Fibroblast of pulmonary artery (primary cell): ENCODE data around the gene ZNF555.

ENCODE experiments used
- DNase-seq: peaks from one replicate; pipeline ENCODE4 v3.0.0-alpha.2; 2010; ENCODE audit warnings: low read depth
- H3K4me3 ChIP-seq: replicated peaks from 2 replicates; pipeline ENCODE4 v1.5.1; 2011; ENCODE audit warnings: low read depth, mild to moderate bottlenecking, control low read depth, low read length, moderate library complexity
- TF ChIP-seq, protein P1 (sequence below): IDR thresholded peaks from 2 replicates; pipeline ENCODE4 v1.5.1; 2011; ENCODE audit warnings: mild to moderate bottlenecking, control low read depth, low read length, inconsistent platforms; ENCODE audit errors: missing control alignments

ZNF555 gene

DNA sequence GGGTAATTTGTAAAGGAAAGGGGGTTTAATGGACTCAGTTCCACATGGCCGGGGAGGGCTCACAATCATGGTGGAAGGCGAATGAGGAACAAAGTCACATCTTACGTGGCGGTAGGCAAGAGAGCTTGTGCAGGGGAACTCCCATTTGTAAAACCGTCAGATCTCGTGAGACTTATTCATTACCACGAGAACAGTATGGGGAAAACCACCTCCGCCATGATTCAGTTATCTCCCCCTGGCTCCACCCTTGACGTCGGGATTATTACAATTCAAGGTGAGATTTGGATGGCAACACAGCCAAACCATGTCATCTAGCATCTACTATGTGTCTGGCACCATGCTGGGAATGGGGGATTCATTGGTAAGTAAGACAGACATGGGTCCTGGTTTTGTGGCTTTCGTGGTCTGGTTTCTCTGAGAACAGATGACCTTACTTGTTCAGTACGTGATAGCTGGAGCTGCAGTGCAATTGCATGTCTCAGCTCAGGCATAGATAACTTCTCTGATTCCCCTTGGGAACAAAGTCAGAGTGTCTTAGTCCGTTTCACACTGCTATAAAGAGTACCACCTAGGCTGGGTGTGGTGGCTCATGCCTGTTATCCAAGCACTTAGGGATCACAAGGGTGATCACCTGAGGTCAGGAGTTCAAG is 13.3 kb upstream of the ZNF555 start:
- no peak for DNase-seq
- H3K4me3 ChIP-seq, result no peak overlapping the region
- TF ChIP-seq, protein P1, sequence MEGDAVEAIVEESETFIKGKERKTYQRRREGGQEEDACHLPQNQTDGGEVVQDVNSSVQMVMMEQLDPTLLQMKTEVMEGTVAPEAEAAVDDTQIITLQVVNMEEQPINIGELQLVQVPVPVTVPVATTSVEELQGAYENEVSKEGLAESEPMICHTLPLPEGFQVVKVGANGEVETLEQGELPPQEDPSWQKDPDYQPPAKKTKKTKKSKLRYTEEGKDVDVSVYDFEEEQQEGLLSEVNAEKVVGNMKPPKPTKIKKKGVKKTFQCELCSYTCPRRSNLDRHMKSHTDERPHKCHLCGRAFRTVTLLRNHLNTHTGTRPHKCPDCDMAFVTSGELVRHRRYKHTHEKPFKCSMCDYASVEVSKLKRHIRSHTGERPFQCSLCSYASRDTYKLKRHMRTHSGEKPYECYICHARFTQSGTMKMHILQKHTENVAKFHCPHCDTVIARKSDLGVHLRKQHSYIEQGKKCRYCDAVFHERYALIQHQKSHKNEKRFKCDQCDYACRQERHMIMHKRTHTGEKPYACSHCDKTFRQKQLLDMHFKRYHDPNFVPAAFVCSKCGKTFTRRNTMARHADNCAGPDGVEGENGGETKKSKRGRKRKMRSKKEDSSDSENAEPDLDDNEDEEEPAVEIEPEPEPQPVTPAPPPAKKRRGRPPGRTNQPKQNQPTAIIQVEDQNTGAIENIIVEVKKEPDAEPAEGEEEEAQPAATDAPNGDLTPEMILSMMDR, result no peak

DNA sequence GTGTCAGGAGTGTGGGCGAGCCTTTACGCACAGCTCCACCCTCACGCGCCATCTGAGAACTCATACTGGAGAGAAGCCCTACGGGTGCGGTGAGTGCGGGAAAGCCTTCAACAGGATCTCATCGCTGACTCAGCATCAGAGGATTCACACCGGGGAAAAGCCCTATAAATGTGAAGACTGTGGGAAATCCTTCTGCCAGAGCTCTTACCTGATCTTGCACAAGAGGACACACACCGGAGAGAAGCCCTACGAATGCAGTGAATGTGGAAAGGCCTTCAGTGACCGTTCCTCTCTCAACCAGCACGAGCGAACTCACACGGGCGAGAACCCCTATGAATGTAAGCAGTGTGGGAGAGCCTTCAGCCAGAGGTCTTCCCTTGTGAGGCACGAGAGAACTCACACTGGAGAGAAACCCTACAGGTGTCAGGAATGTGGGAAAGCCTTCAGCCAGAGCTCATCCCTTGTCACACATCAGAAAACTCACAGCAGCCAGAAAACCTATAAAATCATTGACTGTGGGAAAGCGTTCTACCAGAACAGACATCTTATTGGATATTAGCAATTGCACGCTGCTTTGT is 6.9 kb upstream of the ZNF555 start:
- TF ChIP-seq, protein P1, result no peak
- no peak overlapping the region for H3K4me3 ChIP-seq
- no peak for DNase-seq

DNA sequence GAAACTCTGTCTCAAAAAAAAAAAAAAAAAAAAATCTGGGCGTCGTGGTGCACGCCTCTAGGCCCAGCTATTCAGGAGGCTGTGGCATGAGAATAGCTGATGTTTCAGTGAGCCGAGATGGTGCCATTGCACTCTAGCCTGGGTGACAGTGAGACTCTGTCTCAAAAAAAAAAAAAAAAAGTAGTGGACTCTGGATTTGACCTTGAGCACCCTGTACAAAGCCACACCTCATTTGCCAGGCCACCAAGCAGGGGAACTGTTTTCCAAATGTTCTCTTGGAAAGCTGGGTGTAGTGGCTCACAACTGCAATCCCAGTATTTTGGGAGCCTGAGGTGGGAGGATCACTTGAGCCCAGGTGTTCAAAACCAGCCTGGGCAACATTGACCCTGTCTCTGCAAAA is 3.8 kb upstream of the ZNF555 start:
- H3K4me3 ChIP-seq, result no peak overlapping the region
- TF ChIP-seq, protein P1, result no peak

DNA sequence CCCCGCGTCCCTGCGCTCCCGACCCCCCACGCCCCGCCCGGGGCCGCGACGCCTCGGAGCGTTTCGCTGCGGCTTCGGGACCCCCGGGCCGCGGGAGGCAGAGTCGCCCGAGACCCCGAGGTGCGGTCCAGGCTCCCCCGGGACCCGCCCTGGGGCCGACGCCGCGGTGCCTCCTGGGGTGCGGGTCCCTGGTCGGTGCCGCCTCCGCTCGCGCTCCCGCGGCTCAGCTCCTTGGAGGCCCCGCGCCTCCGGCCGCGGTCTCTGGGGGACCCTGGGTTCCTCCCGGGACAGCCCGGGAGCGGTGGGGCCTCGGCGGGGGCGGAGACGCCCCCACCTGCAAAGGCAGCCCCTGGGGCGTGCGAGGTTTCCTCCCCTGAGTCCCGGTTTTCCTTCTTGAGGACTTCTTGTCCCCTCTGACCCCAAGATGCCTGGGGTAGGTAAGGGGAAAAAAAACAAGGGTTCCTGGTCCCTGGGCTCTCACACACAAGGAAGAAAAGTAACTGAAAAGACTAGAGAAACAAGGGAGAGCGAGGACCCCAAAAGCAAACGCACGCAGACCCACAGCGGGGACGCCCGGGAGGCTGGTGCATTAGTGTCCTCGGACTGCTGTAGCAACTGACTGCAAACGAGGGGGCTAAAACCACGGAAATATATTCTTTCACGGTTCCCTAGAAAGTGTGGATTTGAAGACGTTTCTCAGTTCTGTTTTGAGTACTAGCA is 740 bp downstream of the ZNF555 start:
- TF ChIP-seq, protein P1, result no peak

More for the DNA sequence above, 3.8 kb upstream of the ZNF555 start:
- no peak for DNase-seq

DNA sequence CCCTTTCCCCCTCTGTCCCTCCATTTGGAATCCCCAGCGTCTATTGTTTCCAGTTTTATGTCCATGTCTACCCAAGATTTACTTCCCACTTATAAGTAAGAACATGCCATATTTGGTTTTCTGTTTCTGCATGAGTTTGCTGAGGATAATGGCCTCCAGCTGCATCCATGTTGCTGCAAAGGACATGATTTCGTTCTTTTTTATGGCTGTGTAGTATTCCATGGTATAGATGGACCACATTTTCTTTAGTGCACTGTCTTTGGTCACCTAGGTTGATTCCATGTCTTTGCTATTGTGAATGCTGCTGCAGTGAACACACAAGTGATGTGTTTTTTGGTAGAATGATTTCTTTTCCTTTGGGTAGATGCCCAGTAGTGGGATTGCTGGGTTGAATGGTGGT is 3.8 kb downstream of the ZNF555 start:
- DNase-seq, result no peak
- TF ChIP-seq, protein P1, result no peak
- H3K4me3 ChIP-seq, result no peak overlapping the region

More for the DNA sequence above, 740 bp downstream of the ZNF555 start:
- H3K4me3 ChIP-seq, result peak overlapping the region; percentile 76
- DNase-seq, result no peak

DNA sequence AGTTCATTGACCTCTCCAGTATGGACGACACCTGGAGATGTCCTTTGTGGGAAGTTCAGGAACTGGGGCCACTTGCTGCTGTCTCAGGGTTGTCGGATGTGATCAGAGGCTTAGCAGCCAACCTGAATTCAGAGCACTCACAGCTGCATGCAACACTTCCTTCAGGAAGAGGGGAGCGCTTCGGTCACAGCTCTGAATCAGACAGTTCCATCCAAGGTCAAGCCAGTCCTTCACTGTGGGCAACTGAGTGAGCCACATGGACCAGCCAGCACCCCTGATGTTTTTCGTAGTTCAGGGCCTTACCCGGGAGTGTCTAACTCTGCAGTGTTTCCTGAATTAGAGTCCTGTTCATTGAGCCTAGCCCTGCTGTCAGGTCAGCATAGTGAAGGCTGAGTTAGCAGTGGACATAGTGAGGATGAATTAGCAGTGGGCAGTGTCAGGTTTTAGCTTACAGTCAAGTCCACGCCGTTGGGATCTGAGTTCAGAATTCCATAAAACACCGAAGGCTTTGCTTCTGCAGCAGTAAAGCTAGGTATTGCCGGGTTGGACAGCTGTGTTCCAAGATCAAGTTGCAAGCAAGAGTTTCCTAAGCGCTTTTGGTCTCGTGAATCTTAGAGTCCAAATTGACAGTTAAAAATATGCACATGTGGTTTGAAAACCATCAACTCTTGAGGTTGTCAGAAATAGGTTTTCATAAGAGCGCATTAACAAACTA is 5.1 kb downstream of the ZNF555 start:
- no peak overlapping the region for H3K4me3 ChIP-seq
- no peak for DNase-seq
- TF ChIP-seq, protein P1, result no peak
